OCI-LY7 (cell line): ENCODE data around the gene NEDD8. TPM values are rescaled to one million over a fixed set of nuclear protein-coding genes. Genes with fewer than 3 reads are reported as not detected.

ENCODE experiments used
- BruUV-seq: library from RNA; stranded (reverse); fragments of 400-500 nt; replicated peaks from 2 replicates; lab custom pipeline; 2021; lab: Mats Ljungman, UMichigan
- CTCF ChIA-PET: fragments of 300-600 bp; sonication (Branson Sonifier 250); formaldehyde crosslinking; loops from one replicate; lab custom pipeline; 2022; ENCODE audit warnings: antibody characterized with exemption; ENCODE audit not compliant: unreplicated experiment; lab: Charles Lee
- POLR2A ChIA-PET: fragments of 300-600 bp; sonication (Branson Sonifier 250); formaldehyde crosslinking; loops from one replicate; lab custom pipeline; 2022; ENCODE audit warnings: antibody characterized with exemption; lab: Charles Lee
- DNase-seq: peaks from one replicate; pipeline ENCODE4 v3.0.0-alpha.2; 2015; ENCODE audit warnings: low spot score
- H2AFZ ChIP-seq: fragments of 200-600 bp; sonication (generic), shearing (Covaris generic); 2 replicates; pipeline ENCODE4 v1.6.1; 2014; ENCODE audit warnings: mild to moderate bottlenecking, antibody characterized with exemption, low read length, moderate library complexity
- H3K27ac ChIP-seq: fragments of 200-600 bp; sonication (generic); 2 replicates; pipeline ENCODE4 v1.5.1; 2014; ENCODE audit warnings: mixed run types, low read depth, mild to moderate bottlenecking, moderate library complexity, low read length, inconsistent platforms; ENCODE audit not compliant: poor library complexity, severe bottlenecking
- H3K36me3 ChIP-seq: fragments of 200-600 bp; sonication (generic); 2 replicates; pipeline ENCODE4 v1.6.1; 2014; ENCODE audit warnings: mild to moderate bottlenecking, antibody characterized with exemption, low read length, moderate library complexity, mixed read lengths; ENCODE audit not compliant: insufficient read depth
- H3K4me1 ChIP-seq: fragments of 200-600 bp; sonication (generic); 2 replicates; pipeline ENCODE4 v1.5.1; 2014; ENCODE audit warnings: mild to moderate bottlenecking, low read length; ENCODE audit not compliant: insufficient read depth, poor library complexity, severe bottlenecking
- H3K4me2 ChIP-seq: fragments of 200-600 bp; sonication (generic); 2 replicates; pipeline ENCODE4 v1.6.1; 2014; ENCODE audit warnings: mild to moderate bottlenecking, low read length
- H3K4me3 ChIP-seq: fragments of 200-600 bp; sonication (generic); 2 replicates; pipeline ENCODE4 v1.5.1; 2014; ENCODE audit warnings: mild to moderate bottlenecking, low read depth, low read length; ENCODE audit not compliant: poor library complexity, severe bottlenecking
- H3K79me2 ChIP-seq: fragments of 200-600 bp; sonication (generic); 2 replicates; pipeline ENCODE4 v1.6.1; 2016; ENCODE audit warnings: low read depth, mild to moderate bottlenecking, low read length, moderate library complexity, mixed read lengths; ENCODE audit not compliant: insufficient read depth
- H3K9me2 ChIP-seq: fragments of 200-600 bp; sonication (generic); 2 replicates; pipeline ENCODE4 v1.6.1; 2016; ENCODE audit warnings: mild to moderate bottlenecking, low read length, mixed read lengths; ENCODE audit not compliant: insufficient read depth
- H3K9me3 ChIP-seq: fragments of 200-600 bp; sonication (generic); 2 replicates; pipeline ENCODE4 v1.6.1; 2014; ENCODE audit warnings: mild to moderate bottlenecking, mixed run types, low read length, mixed read lengths
- H4K20me1 ChIP-seq: fragments of 200-600 bp; sonication (generic); 2 replicates; pipeline ENCODE4 v1.6.1; 2014; ENCODE audit warnings: mild to moderate bottlenecking, antibody characterized with exemption, low read length, moderate library complexity, mixed read lengths; ENCODE audit not compliant: insufficient read depth
- EZH2phosphoT487 ChIP-seq: fragments of 200-600 bp; sonication (generic); IDR thresholded peaks from 2 replicates; pipeline ENCODE4 v1.6.1; 2018; ENCODE audit warnings: low read depth, borderline replicate concordance, mild to moderate bottlenecking, mixed run types, antibody characterized with exemption, low read length, moderate library complexity, mixed read lengths
- intact Hi-C: fragments of 100-400 bp; cut with micrococcal nuclease; formaldehyde crosslinking; loops from one replicate; pipeline ENCODE4 v1.10.0; 2022; ENCODE audit not compliant: unreplicated experiment
- total RNA-seq, 2 experiments: library from RNA; depleted of rRNA in 1 of 2; stranded (reverse); fragments of >200 nt in 1 of 2; shearing (Covaris generic) in 1 of 2; gene quantifications; 2 replicates each; pipeline ENCODE4 v1.2.3, GENCODE V29; 2014 to 2022
- TF ChIP-seq, protein P1 (sequence below): fragments of 200-600 bp; sonication (generic); conservative IDR thresholded peaks from 2 replicates; pipeline ENCODE4 v1.5.1; 2014; ENCODE audit warnings: mild to moderate bottlenecking, antibody characterized with exemption, low read length, moderate library complexity, mixed read lengths

Gene NEDD8
- total RNA-seq, 2 experiments from 2014 or later, result 167 to 174 TPM

DNA sequence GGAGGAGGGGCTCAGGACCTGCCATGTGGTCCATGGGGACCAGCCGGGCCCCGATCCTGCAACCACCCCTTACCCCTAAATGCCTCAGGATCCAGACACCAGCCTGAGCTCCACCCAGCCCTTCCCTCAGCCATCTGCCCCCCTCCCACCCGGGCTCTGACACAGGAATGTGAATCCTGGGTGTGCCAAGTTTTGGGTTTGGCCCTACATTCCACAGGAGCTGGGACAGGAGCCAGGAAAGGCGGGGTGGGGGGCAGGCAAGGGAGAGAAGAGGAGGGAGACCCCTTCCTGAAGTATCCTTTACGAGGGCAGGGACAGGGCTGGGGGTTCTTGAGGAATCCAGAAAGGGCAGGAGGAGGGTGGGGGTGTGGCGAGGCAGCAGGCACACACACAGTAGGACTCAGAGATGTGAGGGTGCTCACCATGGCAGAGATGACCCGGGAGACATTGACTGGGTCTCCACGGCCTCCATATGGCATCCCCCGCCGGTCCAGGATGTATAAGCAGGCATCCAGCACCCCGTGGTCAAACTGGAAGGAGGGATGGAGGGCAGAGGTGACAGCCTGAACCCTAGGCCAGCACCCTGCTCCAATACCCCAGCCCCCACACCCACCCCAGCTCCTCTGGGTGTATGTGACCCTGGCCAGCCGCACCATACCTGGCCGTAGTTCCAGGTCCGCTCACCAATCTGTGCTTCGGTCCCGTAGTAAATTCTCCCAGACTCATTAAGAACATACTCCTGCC, 27.3 kb upstream of the NEDD8 start:
- BruUV-seq, result no TSS peak
- intact Hi-C loops, result no loop called here
- POLR2A ChIA-PET, result no interaction called here

DNA sequence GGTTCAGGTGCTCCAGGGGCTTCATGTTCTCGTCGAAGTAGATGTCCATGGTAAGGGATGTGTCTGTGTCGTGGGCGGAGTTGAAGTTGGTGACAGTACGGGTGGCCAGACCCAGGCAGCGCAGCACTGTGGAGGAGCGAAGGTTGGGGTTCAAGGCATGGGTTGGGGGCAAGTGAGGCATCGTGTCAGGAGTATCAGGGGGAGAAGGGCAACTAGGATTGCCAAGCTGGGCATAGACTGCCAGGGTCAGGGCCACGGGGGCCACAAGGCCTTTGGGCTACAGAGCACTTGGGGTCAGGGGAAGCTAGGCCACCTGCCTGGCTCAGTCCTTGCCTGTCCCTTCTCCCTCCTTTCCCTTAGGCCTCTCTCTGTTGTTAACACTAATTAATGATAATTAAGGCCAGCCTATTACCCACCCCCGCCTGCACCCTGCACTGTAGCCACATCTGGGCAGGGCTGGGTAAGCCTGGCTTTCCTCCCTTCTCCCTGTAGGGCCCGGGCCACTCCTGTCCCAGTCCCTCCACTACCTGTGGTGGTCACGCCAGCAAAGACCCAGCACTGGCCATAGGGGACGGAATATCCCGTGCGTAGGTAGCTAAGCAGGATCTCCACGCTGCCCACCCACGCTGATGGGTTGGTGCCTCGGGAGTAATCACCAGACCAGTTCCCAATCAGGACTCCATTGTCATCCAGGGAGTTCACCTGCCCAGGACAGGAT, 26.5 kb upstream of the NEDD8 start:
- Histone ChIP-seq H3K4me1 (peaks cover 3% of the 10 kb centered on the region), H3K9me3 (no peaks in the 10 kb centered on the region), H3K79me2 (no peaks in the 10 kb centered on the region), H3K36me3 (no peaks in the 10 kb centered on the region), H3K4me2 (no peak overlapping the region), H3K9me2 (no peaks in the 10 kb centered on the region), H2AFZ (no peak overlapping the region), H3K4me3 (no peak overlapping the region), H4K20me1 (no peaks in the 10 kb centered on the region), H3K27ac (no peak overlapping the region)
- POLR2A ChIA-PET, result no interaction called here
- TF ChIP-seq, protein P1, sequence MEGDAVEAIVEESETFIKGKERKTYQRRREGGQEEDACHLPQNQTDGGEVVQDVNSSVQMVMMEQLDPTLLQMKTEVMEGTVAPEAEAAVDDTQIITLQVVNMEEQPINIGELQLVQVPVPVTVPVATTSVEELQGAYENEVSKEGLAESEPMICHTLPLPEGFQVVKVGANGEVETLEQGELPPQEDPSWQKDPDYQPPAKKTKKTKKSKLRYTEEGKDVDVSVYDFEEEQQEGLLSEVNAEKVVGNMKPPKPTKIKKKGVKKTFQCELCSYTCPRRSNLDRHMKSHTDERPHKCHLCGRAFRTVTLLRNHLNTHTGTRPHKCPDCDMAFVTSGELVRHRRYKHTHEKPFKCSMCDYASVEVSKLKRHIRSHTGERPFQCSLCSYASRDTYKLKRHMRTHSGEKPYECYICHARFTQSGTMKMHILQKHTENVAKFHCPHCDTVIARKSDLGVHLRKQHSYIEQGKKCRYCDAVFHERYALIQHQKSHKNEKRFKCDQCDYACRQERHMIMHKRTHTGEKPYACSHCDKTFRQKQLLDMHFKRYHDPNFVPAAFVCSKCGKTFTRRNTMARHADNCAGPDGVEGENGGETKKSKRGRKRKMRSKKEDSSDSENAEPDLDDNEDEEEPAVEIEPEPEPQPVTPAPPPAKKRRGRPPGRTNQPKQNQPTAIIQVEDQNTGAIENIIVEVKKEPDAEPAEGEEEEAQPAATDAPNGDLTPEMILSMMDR, result no peak
- no peak for TF ChIP-seq EZH2phosphoT487
- intact Hi-C loops, result no loop called here
- CTCF ChIA-PET, result no interaction called here
- BruUV-seq, result no TSS peak
- no peak for DNase-seq

More for the DNA sequence above, 27.3 kb upstream of the NEDD8 start:
- Histone ChIP-seq H3K4me1 (peaks cover 9% of the 10 kb centered on the region), H3K27ac (no peak overlapping the region), H3K36me3 (no peaks in the 10 kb centered on the region), H3K79me2 (no peaks in the 10 kb centered on the region), H3K9me2 (no peaks in the 10 kb centered on the region), H3K4me2 (no peak overlapping the region), H2AFZ (no peak overlapping the region), H4K20me1 (no peaks in the 10 kb centered on the region), H3K4me3 (no peak overlapping the region), H3K9me3 (no peaks in the 10 kb centered on the region)
- CTCF ChIA-PET, result interaction anchor here (0.6 kb wide), 1 partner anchor 41 kb away, joined by 3 read pairs; no protein-coding TSS in a partner anchor
- TF ChIP-seq EZH2phosphoT487, result no peak
- TF ChIP-seq, protein P1, result no peak
- no peak for DNase-seq

- no TSS peak for BruUV-seq
- Histone ChIP-seq H3K27ac (no peak overlapping the region), H3K79me2 (no peaks in the 10 kb centered on the region), H4K20me1 (no peaks in the 10 kb centered on the region), H3K4me3 (no peak overlapping the region), H3K36me3 (no peaks in the 10 kb centered on the region), H3K9me2 (no peaks in the 10 kb centered on the region), H3K4me1 (no peaks in the 10 kb centered on the region), H3K9me3 (no peaks in the 10 kb centered on the region), H2AFZ (no peak overlapping the region), H3K4me2 (no peak overlapping the region)
- intact Hi-C loops, result no loop called here
- TF ChIP-seq, protein P1, result no peak
- TF ChIP-seq EZH2phosphoT487, result no peak
- POLR2A ChIA-PET, result no interaction called here
- CTCF ChIA-PET, result no interaction called here
- no peak for DNase-seq
Measured at GRCh38 chr14:24258119-24258518, 26.0 kb upstream of the NEDD8 start.
